Renal cortical epithelial cell (primary cell): ENCODE data around the gene CRYBA2. TPM values are rescaled to one million over a fixed set of nuclear protein-coding genes. Genes with fewer than 3 reads are reported as not detected.

ENCODE experiments used
- DNase-seq: peaks from one replicate; pipeline ENCODE4 v3.0.0-alpha.2; 2011; ENCODE audit warnings: low read depth
- total RNA-seq: library from RNA; depleted of rRNA; stranded (reverse); fragments of >200 nt; gene quantifications from 2 replicates; pipeline ENCODE4 v1.2.3, GENCODE V29; 2014

Gene CRYBA2
- total RNA-seq, 1 donor from 2014 or later: not detected

GRCh38 chr2:218999021-218999880, 6.0 kb upstream of the CRYBA2 start:
- DNase-seq: no peak

- DNase-seq: no peak
These were observed 5.3 kb upstream of the CRYBA2 start for GRCh38 chr2:218998414-218999002.

- no peak for DNase-seq
These were observed 4.5 kb upstream of the CRYBA2 start for GRCh38 chr2:218997731-218998130.

- DNase-seq: no peak
These were observed 3.7 kb upstream of the CRYBA2 start for GRCh38 chr2:218996937-218997336.

GRCh38 chr2:218995972-218996711, 2.9 kb upstream of the CRYBA2 start:
- DNase-seq: peak; percentile 24

- no peak for DNase-seq
These were observed 2.3 kb upstream of the CRYBA2 start for GRCh38 chr2:218995561-218995960.

GRCh38 chr2:218992703-218993344, 398 bp downstream of the CRYBA2 start:
- no peak for DNase-seq

- no peak for DNase-seq
These were observed 1.0 kb downstream of the CRYBA2 start for GRCh38 chr2:218992196-218992595.

GRCh38 chr2:218991674-218992168, 1.5 kb downstream of the CRYBA2 start:
- DNase-seq: peak; percentile 22

- no peak for DNase-seq
These were observed 2.6 kb downstream of the CRYBA2 start for GRCh38 chr2:218990612-218991011.

GRCh38 chr2:218990052-218990451, 3.2 kb downstream of the CRYBA2 start:
- DNase-seq: no peak

GRCh38 chr2:218988650-218989049, 4.6 kb downstream of the CRYBA2 start:
- DNase-seq: no peak

GRCh38 chr2:218988164-218988563, 5.1 kb downstream of the CRYBA2 start:
- no peak for DNase-seq

GRCh38 chr2:218986148-218986761, 7.0 kb downstream of the CRYBA2 start:
- no peak for DNase-seq

- DNase-seq: no peak
These were observed 7.7 kb downstream of the CRYBA2 start for GRCh38 chr2:218985325-218986091.

- DNase-seq: no peak
These were observed 8.2 kb downstream of the CRYBA2 start, which contains the start of gene FEV for GRCh38 chr2:218985021-218985324. Gene FEV (minus strand): TSS chr2:218985184. CDS start chr2:218985075, 109 bp downstream.

- no peak for DNase-seq
These were observed 8.8 kb downstream of the CRYBA2 start for GRCh38 chr2:218984239-218985020.

- no peak for DNase-seq
These were observed 9.3 kb downstream of the CRYBA2 start for GRCh38 chr2:218983934-218984238.

GRCh38 chr2:218983263-218983933, 9.8 kb downstream of the CRYBA2 start:
- no peak for DNase-seq
